WERI-Rb-1 (cell line): ENCODE measurements around the gene GATM.
A peak's percentile ranks its signal among the peaks of the same experiment; 100 is the strongest.

Source experiments
- DNase-seq: peaks from one replicate; pipeline ENCODE4 v3.0.0-alpha.2; 2020
- H3K27ac ChIP-seq: fragments of 250-450 bp; sonication (Bioruptor Pico); 2 replicates; pipeline ENCODE4 v1.5.1; 2020; ENCODE audit warnings: mild to moderate bottlenecking, moderate library complexity
- H3K27me3 ChIP-seq: fragments of 250-450 bp; sonication (Bioruptor Pico); 2 replicates; pipeline ENCODE4 v1.5.1; 2021; ENCODE audit warnings: mild to moderate bottlenecking, low read depth, moderate library complexity; ENCODE audit not compliant: insufficient read depth, severe bottlenecking
- H3K36me3 ChIP-seq: fragments of 250-450 bp; sonication (Bioruptor Pico); 2 replicates; pipeline ENCODE4 v1.5.1; 2020; ENCODE audit warnings: mild to moderate bottlenecking, moderate library complexity
- H3K4me3 ChIP-seq: 2 replicates; pipeline ENCODE4 v1.5.1; 2011; ENCODE audit warnings: low read depth, mild to moderate bottlenecking, control low read depth, low read length
- H3K9me3 ChIP-seq: fragments of 250-450 bp; sonication (Bioruptor Pico); 2 replicates; pipeline ENCODE4 v1.5.1; 2021; ENCODE audit warnings: mild to moderate bottlenecking, moderate library complexity; ENCODE audit not compliant: severe bottlenecking
- CTCF ChIP-seq: IDR thresholded peaks from 2 replicates; pipeline ENCODE4 v1.5.1; 2011; ENCODE audit warnings: low read depth, mild to moderate bottlenecking, control low read depth, inconsistent platforms, low read length

The GATM gene

GRCh38 chr15:45386974-45387373, 8.6 kb upstream of the GATM start:
- no peak overlapping the region for H3K27ac ChIP-seq

GRCh38 chr15:45386420-45386819, 8.1 kb upstream of the GATM start:
- H3K27me3 ChIP-seq = no peaks in the 10 kb centered on the region
- H3K36me3 ChIP-seq = no peaks in the 10 kb centered on the region
- H3K4me3 ChIP-seq = no peak overlapping the region
- DNase-seq = peak; percentile 53
- H3K27ac ChIP-seq = no peak overlapping the region
- no peaks in the 10 kb centered on the region for H3K9me3 ChIP-seq
- TF ChIP-seq CTCF = no peak

More at GRCh38 chr15:45386974-45387373, 8.6 kb upstream of the GATM start:
- Histone ChIP-seq H3K9me3 (no peaks in the 10 kb centered on the region), H3K27me3 (no peaks in the 10 kb centered on the region), H3K36me3 (no peaks in the 10 kb centered on the region), H3K4me3 (no peak overlapping the region)
- TF ChIP-seq CTCF = no peak
- no peak for DNase-seq

GRCh38 chr15:45385590-45385989, 7.2 kb upstream of the GATM start:
- H3K27me3 ChIP-seq = no peaks in the 10 kb centered on the region
- H3K27ac ChIP-seq = no peak overlapping the region
- H3K4me3 ChIP-seq = no peak overlapping the region
- no peaks in the 10 kb centered on the region for H3K9me3 ChIP-seq
- no peak for DNase-seq
- no peaks in the 10 kb centered on the region for H3K36me3 ChIP-seq
- TF ChIP-seq CTCF = no peak

GRCh38 chr15:45384700-45385099, 6.4 kb upstream of the GATM start:
- H3K4me3 ChIP-seq = no peak overlapping the region
- no peak for TF ChIP-seq CTCF
- no peak for DNase-seq

GRCh38 chr15:45378913-45379262, 544 bp upstream of the GATM start:
- Histone ChIP-seq H3K27ac (no peak overlapping the region), H3K9me3 (peaks cover 2% of the 10 kb centered on the region), H3K36me3 (no peaks in the 10 kb centered on the region), H3K27me3 (no peaks in the 10 kb centered on the region), H3K4me3 (no peak overlapping the region)
- no peak for TF ChIP-seq CTCF
- no peak for DNase-seq

More at GRCh38 chr15:45384700-45385099, 6.4 kb upstream of the GATM start:
- Histone ChIP-seq H3K27me3 (no peaks in the 10 kb centered on the region), H3K36me3 (no peaks in the 10 kb centered on the region), H3K9me3 (no peaks in the 10 kb centered on the region), H3K27ac (no peak overlapping the region)

GRCh38 chr15:45377609-45378148, 665 bp downstream of the GATM start:
- Histone ChIP-seq H3K27me3 (no peaks in the 10 kb centered on the region), H3K36me3 (no peaks in the 10 kb centered on the region), H3K9me3 (peaks cover 2% of the 10 kb centered on the region), H3K4me3 (peak overlapping the region; percentile 63), H3K27ac (no peak overlapping the region)
- no peak for TF ChIP-seq CTCF
- DNase-seq = peak; percentile 16
